Adrenal gland (tissue), 5 donors: ENCODE data around the gene VGLL3.

ENCODE experiments used
- POLR2A ChIP-seq, 2 donors: fragments of 450-650 bp; IDR thresholded peaks; one replicate each; pipeline ENCODE4 v1.6.1; 2017; ENCODE audit warnings: antibody characterized with exemption in 2 of 2, mild to moderate bottlenecking in 2 of 2, moderate library complexity in 1 of 2
- TF ChIP-seq, protein P1 (sequence below), 6 experiments: fragments of 450-650 bp in 4 of 6; fragments of 200-600 bp in 2 of 6; sonication (generic) in 1 of 6; IDR thresholded peaks; 1 replicate in 5 of 6; 2 replicates in 1 of 6; pipeline versions ENCODE4 v1.5.1 to v1.8.0; 2016 to 2021; ENCODE audit warnings: antibody characterized with exemption in 6 of 6, mild to moderate bottlenecking in 2 of 6, moderate library complexity in 1 of 6
- donor health status: DM: no; HTN: no; CAD: no.

- no peak for TF ChIP-seq POLR2A (IDR thresholded peaks at IDR 0.05)
- TF ChIP-seq, protein P1, sequence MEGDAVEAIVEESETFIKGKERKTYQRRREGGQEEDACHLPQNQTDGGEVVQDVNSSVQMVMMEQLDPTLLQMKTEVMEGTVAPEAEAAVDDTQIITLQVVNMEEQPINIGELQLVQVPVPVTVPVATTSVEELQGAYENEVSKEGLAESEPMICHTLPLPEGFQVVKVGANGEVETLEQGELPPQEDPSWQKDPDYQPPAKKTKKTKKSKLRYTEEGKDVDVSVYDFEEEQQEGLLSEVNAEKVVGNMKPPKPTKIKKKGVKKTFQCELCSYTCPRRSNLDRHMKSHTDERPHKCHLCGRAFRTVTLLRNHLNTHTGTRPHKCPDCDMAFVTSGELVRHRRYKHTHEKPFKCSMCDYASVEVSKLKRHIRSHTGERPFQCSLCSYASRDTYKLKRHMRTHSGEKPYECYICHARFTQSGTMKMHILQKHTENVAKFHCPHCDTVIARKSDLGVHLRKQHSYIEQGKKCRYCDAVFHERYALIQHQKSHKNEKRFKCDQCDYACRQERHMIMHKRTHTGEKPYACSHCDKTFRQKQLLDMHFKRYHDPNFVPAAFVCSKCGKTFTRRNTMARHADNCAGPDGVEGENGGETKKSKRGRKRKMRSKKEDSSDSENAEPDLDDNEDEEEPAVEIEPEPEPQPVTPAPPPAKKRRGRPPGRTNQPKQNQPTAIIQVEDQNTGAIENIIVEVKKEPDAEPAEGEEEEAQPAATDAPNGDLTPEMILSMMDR (IDR thresholded peaks at IDR 0.05), result no peak
Measured at GRCh38 chr3:86985181-86985826, 5.6 kb downstream of the VGLL3 start.
